Measurements from ENCODE around the gene ASAH2B.
"Not testable (repeated sequence)": the region's sequence is repeated elsewhere in the genome, so short reads cannot be mapped to it uniquely, and the experiment has no call there.

The ASAH2B gene

GRCh38 chr10:50739618-50740292, at the start of gene ASAH2B:
Gene ASAH2B (plus strand): TSS chr10:50739936. CDS start chr10:50745131, 5,195 bp downstream.
- peak within 1 kb of the TSS; percentile 78 for H3K27ac ChIP-seq
- TF ChIP-seq CTCF (conservative IDR thresholded peaks at IDR 0.05) = no peak

GRCh38 chr10:50697819-50698218, 41.9 kb upstream of the ASAH2B start:
- H3K27ac ChIP-seq = not testable (repeated sequence)

- not testable (repeated sequence) for H3K27ac ChIP-seq
Observed at GRCh38 chr10:50701947-50702346, 37.8 kb upstream of the ASAH2B start.

- not testable (repeated sequence) for H3K27ac ChIP-seq
Observed at GRCh38 chr10:50702997-50703396, 36.7 kb upstream of the ASAH2B start.

- H3K27ac ChIP-seq = not testable (repeated sequence)
Observed at GRCh38 chr10:50704436-50705079, 35.2 kb upstream of the ASAH2B start.

GRCh38 chr10:50706006-50706405, 33.7 kb upstream of the ASAH2B start:
- H3K27ac ChIP-seq = not testable (repeated sequence)

- H3K27ac ChIP-seq = not testable (repeated sequence)
Observed at GRCh38 chr10:50710241-50710640, 29.5 kb upstream of the ASAH2B start.

GRCh38 chr10:50723812-50724211, 15.9 kb upstream of the ASAH2B start:
- not testable (repeated sequence) for H3K27ac ChIP-seq

GRCh38 chr10:50728112-50728511, 11.6 kb upstream of the ASAH2B start:
- H3K27ac ChIP-seq = not testable (repeated sequence)

- peak overlapping the region; percentile 78 for H3K27ac ChIP-seq
Observed at GRCh38 chr10:50738987-50739617, 634 bp upstream of the ASAH2B start.

GRCh38 chr10:50740293-50740648, 535 bp downstream of the ASAH2B start:
- peak overlapping the region; percentile 78 for H3K27ac ChIP-seq
- TF ChIP-seq CTCF (conservative IDR thresholded peaks at IDR 0.05) = no peak

GRCh38 chr10:50742820-50743219, 3.1 kb downstream of the ASAH2B start:
- not testable (repeated sequence) for H3K27ac ChIP-seq

- not testable (repeated sequence) for H3K27ac ChIP-seq
Observed at GRCh38 chr10:50766774-50767513, 27.2 kb downstream of the ASAH2B start.

GRCh38 chr10:50772042-50772441, 32.3 kb downstream of the ASAH2B start:
- H3K27ac ChIP-seq = not testable (repeated sequence)

- not testable (repeated sequence) for H3K27ac ChIP-seq
Observed at GRCh38 chr10:50774868-50775267, 35.1 kb downstream of the ASAH2B start.

- not testable (repeated sequence) for H3K27ac ChIP-seq
Observed at GRCh38 chr10:50780036-50780435, 40.3 kb downstream of the ASAH2B start.

- H3K27ac ChIP-seq = not testable (repeated sequence)
Observed at GRCh38 chr10:50782017-50782416, 42.3 kb downstream of the ASAH2B start.

- H3K27ac ChIP-seq = not testable (repeated sequence)
Observed at GRCh38 chr10:50787962-50788361, 48.2 kb downstream of the ASAH2B start.
